HG03565 (cell line): Measurements from ENCODE around the gene F8.
"Not testable (repeated sequence)": the region's sequence is repeated elsewhere in the genome, so short reads cannot be mapped to it uniquely, and the experiment has no call there.

ENCODE experiments used
- ATAC-seq: cut with Tn5 transposase; IDR thresholded peaks from one replicate; pipeline ENCODE4 v1.9.1; 2021; ENCODE audit warnings: mild to moderate bottlenecking, moderate library complexity; ENCODE audit not compliant: unreplicated experiment

The F8 gene

DNA sequence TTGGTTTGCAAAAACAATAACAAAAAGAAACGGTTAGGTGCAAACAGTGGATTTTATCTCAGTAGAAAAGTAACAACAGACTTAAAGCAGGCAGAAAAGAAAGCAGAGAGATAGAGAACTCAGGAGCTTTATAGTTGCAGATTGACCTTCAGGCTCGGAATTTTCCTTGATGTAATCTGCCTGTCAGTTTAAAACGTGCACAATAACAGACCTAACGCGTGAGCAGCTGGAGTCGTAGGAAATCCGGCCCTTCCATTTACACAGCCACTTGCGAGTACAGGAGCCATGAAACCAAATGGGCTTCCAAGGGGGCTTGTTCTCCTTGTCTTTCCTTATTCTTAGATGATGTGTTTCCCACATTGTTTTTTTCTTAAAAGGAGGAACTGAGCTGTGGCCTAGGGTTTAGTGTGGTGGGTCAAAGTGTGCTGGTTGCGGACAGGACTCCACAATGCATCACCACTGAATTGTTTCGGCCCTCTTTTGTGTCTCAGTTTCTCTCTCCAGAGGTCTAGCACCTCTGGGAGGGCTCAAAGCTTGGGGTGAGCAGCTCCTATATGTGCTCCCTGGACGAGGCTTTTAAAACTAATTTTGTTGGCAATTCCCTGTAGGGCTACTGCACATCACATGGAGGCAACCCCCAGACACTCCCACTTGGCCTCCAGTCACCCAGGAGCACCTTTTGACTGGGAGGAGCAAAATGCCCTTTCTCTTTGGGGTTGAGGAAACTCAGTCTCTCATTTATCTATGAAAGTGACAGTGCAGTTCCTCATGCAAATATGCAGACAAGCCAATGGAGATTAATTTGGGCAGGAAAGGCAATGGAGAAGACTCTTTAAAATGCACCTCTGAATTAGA is 203.4 kb downstream of the F8 start:
- no peak for ATAC-seq

- ATAC-seq = not testable (repeated sequence)
Measured at GRCh38 chrX:154817048-154817618, 205.4 kb downstream of the F8 start.

GRCh38 chrX:154816326-154816898 is 206.1 kb downstream of the F8 start:
- not testable (repeated sequence) for ATAC-seq

DNA sequence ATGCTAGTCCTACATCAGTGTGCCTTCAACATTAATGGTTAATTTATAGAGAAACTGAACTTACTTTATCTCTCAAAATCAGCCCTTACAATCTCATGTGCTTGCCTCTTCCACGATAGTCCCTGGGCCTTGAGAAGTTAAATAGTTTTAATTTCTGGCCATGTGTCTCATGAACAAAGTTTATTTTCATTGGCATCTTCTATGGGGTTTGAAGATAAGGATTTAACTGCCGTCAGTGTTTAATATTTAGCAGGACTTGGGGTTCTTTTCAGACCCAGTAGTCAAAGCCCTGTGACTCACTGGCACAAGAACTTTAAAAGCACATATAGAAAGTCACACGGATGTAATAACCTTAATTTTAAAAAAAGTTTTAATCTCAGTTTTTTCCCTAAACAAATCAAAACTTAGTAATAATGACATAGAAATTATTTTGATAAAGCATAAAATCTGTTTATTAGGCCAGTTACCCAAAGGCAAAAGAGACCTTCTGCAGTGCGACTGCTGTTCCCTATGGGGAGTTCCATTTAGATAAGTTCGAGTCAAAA is 207.2 kb downstream of the F8 start:
- no peak for ATAC-seq

GRCh38 chrX:154813801-154814200 is 208.7 kb downstream of the F8 start:
- no peak for ATAC-seq

- ATAC-seq = no peak
Measured at GRCh38 chrX:154812341-154813101, 210.0 kb downstream of the F8 start.

DNA sequence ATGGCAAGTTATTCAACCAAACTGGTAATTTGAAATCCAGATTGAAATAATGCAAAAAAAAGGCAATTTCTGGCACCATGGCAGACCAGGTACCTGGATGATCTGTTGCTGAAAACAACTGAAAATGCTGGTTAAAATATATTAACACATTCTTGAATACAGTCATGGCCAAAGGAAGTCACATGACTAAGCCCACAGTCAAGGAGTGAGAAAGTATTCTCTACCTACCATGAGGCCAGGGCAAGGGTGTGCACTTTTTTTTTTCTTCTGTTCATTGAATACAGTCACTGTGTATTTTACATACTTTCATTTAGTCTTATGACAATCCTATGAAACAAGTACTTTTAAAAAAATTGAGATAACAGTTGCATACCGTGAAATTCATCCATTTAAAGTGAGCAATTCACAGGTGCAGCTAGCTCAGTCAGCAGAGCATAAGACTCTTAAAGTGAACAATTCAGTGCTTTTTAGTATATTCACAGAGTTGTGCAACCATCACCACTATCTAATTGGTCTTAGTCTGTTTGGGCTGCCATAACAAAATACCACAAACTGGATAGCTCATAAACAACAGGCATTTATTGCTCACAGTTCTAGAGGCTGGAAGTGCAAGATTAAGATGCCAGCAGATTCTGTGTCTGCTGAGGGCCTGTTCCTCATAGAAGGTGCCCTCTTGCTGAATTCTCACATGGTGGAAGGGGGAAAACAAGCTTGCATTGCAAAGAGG is 212.4 kb downstream of the F8 start:
- no peak for ATAC-seq

DNA sequence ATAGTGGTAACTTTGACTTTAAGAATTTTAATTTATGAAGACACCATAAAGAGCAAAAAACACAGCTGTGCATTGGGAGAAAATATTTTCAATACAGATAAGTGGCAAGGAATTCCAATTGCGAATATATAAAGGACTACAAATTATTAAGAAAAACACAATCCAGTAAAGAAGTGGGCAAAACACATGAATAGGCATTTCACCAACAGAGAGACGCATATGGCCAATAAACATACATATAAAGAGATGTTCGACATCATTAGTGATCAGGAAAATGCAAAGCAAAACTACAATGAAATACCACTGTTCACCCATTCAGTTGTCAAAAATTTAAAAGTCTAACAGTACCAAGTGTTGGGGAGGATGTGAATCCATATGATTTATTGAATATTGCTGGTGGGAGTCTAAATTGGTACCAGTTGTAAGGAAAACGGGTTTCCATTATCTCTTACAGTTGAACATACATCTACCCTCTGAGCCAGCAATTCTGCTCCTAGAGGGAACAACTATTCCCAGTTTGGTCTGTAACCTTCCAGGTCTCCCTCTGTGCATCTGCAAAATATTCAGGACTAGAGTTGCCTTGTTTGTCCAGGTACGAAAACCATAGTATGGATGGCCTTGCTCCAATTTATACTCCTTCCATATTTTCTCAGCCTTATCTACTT is 215.6 kb downstream of the F8 start:
- ATAC-seq = no peak

- ATAC-seq = no peak
Measured at GRCh38 chrX:154805696-154806091, 216.8 kb downstream of the F8 start.

DNA sequence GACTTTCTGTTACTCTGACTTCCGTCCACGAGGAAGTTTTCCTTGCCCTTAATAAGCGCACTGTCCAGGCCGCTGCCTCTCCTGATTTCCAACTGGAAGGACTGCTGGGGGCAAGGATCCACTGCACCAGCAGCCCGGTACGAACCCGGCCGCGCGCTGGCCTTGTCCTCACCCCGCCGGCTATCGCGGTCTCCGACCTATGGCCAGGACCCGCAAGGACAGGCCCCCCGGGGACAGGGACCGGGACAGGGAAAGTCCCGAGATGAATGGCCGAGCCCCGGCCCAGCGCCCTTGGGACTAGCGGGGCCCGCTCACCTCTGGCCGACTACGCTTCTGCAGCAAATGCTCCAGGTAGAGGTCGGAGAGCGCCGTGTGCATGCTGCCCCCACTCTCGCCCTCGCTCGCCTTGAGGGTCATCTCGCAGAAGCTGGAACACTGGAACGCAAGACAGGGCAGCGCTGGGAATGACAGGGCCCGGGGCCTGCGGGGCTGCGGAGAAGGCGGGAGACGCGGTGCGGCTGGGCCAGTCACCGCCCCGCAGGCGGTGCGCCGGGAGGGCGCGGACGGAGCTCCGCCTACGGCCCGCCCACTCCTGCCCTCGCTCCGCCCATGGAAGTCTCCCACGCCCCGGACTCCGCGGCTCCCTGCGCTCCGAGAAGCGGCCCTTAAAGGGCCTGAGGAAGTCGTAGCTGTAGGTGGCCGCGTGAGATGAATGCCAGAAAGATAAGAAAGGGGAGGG is 217.4 kb downstream of the F8 start, which contains the start of gene MPP1:
Gene MPP1, minus strand, starts transcription at position 529 of the 739 bp plus-strand sequence. Its CDS starts 112 bp downstream, at position 417.
- peak; percentile 82 for ATAC-seq

GRCh38 chrX:154804261-154804956 is 218.1 kb downstream of the F8 start:
- ATAC-seq = no peak

GRCh38 chrX:154802947-154803346 is 219.6 kb downstream of the F8 start:
- no peak for ATAC-seq

DNA sequence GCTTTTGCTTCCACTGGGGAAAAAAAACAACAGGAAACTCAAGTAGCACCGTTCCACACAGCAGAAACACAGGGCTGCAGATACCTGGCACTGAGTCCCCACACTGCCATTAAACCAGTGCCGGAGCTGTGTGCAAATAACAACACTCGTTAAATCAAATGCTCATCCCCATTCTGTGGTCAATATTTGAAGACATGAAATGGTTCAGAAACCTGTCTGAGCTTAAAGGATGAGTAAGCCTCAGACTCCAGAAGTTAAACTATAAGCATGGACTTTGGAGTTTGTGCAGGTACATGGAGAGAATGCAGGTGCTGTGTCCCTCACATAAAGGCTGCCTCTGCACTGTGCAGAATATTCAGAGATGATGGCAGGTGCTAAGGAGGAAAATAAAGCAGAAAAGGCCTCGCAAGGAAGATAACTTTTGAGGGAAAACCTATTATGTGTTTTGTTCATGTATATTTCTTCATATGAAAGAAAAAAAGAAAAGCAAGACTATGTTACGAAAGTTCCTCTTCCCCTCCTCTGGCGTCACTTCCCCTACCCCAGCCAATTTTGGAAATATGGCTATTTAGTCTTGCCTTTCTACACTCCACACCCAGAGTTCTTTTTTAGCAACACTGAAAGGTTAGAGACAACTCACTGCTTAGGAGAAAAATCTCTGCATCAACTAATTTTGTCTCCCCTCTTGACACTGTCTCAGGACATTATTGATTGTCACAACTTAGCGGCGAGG is 221.9 kb downstream of the F8 start:
- no peak for ATAC-seq

GRCh38 chrX:154799556-154800348 is 222.8 kb downstream of the F8 start:
- no peak for ATAC-seq

DNA sequence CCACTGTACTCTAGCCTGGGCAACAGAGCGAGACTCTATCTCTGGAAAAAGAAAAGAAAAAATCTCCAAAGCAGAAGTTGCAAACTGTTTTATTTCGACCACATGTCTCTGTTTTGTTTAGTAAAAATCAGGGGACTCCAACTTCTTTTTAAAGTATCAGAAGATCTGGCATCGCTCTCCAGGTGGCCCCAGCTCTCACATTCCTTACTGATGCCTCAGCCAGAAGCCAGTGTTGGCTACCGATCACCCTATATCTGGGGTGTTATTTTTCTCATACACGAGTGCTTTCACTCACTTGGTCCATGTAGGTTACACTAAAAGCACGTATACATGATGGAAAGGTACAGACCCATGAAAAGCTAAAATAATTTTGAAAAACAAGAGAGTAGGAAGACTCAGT is 225.5 kb downstream of the F8 start:
- no peak for ATAC-seq

DNA sequence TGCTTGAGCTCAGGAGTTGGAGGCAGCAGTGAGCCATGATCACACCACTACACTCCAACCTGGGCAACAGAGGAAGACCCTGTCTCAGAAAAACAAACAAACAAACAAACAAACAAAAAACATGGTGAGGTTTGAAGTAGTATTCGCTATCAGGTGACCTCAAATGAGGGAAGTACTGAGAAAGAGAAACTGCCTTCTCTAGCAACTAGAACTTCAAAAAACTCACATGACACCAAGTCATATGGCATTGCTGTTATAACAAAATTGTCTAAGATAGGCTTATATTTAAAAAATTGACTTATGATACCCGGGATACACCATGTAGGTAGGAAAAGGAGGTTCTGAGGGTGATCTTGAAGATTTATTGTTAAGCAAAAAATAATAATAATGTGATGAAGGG is 227.5 kb downstream of the F8 start:
- ATAC-seq = no peak
